B cell (primary cell): Measurements from ENCODE around the gene FAM222A.

ENCODE experiments used
- CTCF ChIP-seq: fragments of 200-600 bp; IDR thresholded peaks from one replicate; pipeline ENCODE4 v1.8.0; 2022; ENCODE audit warnings: antibody characterized with exemption, mild to moderate bottlenecking
- EZH2 ChIP-seq: IDR thresholded peaks from 2 replicates; pipeline ENCODE4 v1.6.1; 2012; ENCODE audit warnings: borderline replicate concordance, low read depth, mild to moderate bottlenecking, moderate library complexity, low read length; ENCODE audit not compliant: insufficient read depth, poor library complexity, severe bottlenecking

GRCh38 chr12:109714913-109715244 is 1.3 kb downstream of the FAM222A start:
- no peak for TF ChIP-seq CTCF
- no peak for TF ChIP-seq EZH2
